Endometrium (tissue), 2 donors: Measurements from ENCODE around the gene S100PBP.

ENCODE experiments used
- FAIRE-seq: peaks from 2 replicates; lab custom pipeline; 2012; peaks lifted over from hg19 to GRCh38; lab: Jason Lieb, UNC
- donor health status: control.
- donor health status: control.

The S100PBP gene

DNA sequence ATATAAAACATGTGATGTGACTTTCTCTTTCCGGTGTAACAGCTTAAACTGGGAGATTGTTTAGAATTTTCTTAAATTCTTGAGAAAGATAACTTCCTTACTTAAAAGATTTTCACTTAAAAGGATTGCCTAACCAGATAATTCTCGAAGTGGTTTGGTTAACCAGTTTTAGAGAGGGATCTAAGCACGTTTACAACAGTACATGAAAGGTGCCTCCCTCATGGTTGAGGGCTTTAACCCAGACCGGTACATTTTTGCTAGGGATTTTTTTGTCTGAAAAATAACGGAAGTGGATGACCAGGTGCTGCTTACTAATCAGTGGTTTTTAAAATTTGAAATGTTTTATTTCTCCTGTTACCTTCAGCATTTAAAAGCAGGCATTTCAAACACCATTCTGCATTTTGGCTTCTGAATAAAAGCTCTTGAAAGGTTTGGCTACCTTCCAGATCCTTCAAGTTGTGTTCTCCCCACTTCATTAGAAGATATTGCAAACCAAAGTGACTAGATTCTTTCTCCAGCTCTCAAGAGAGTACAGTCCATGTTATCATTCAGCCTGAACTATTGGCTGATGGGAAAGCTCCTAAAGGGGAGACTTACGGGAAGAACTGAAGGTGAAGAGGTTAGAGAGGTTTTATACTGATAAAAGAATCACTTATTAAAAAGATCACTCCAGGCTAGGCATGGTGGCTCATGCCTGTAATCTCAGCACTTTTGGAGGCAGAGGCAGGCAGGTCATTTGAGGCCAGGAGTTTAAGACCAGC lies 12.8 kb downstream of the S100PBP start:
- FAIRE-seq = no peak

DNA sequence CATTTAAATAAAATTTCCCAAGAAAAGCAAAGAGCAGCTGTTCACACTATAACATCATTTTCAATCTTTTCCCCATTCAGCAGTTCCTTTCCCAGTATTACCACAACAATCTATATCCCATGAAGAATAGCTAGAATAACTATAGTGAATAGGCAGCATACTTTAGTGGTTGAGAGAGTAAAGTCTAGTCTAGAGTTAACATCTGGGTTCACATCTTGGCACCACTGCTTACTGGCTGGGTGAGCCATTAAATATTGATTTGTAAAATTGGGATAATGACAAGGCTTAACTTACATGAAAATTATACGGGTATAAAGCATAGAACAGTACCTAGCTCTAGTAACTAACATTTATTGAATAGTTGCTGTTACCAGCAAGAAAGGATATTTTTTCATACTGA lies 14.4 kb downstream of the S100PBP start:
- no peak for FAIRE-seq

GRCh38 chr1:32848354-32849063 lies 31.1 kb downstream of the S100PBP start:
- no peak for FAIRE-seq

GRCh38 chr1:32855861-32856617 lies 38.6 kb downstream of the S100PBP start:
- no peak for FAIRE-seq

- FAIRE-seq = no peak
These were observed 40.7 kb downstream of the S100PBP start for GRCh38 chr1:32858136-32858535.

GRCh38 chr1:32858791-32859190 lies 41.3 kb downstream of the S100PBP start:
- FAIRE-seq = no peak

DNA sequence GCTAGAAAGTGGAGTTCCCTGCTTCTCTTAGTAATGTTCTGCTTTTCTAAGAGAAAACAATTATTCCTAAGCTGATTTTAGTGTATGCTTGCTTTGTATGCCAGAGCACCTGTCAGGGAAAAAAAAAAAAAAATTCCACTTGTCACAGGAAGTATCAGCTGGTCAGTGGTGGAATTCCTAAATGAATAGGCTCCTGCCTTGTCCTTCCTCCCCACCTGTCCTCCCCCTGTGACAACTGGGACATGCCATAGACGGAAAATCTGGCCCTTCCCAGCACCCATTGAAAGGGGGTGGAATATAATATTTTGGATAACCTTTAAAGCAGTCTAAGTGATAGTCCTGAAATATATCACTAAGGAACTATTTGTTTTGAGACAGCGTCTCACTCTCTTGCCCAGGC lies 42.5 kb downstream of the S100PBP start:
- FAIRE-seq = no peak

- no peak for FAIRE-seq
These were observed 43.1 kb downstream of the S100PBP start for GRCh38 chr1:32860566-32860965.

DNA sequence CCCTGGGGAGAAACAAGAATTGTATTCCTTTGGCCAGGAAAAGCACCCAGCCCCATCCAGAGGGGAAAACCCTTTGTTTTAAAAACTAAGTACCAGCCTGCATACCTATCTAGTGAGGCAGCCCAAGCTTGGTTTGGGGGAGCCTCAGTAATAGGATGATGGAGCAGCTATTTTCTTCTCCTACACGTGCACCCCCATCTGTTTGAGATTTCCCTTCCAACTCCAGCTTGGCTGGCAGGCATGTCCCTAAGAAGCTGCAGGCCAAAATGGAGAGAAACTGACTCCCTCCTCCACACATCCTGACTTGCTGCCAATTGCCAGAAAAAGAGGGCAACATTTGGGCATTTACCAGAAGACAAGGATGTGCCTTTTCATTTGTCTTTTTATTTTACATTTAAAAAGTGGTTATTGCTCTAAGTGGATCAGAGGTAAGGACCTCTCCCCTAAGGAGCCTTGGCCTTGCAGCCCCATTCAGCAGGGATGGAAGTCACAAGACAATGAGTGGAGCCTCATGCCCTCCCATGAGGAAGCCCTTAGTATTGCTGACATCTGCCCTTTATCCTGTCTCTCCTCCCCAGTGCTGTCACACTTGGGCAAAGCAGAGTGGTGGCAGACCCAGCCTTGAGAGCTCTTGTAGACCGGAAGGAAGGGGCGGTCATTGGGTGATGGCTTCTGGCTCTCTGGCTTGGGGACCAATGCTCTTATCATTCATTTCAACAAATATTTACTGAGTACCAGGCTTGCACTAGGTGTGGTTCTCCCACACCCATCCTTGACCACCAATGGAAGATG lies 44.6 kb downstream of the S100PBP start:
- no peak for FAIRE-seq

DNA sequence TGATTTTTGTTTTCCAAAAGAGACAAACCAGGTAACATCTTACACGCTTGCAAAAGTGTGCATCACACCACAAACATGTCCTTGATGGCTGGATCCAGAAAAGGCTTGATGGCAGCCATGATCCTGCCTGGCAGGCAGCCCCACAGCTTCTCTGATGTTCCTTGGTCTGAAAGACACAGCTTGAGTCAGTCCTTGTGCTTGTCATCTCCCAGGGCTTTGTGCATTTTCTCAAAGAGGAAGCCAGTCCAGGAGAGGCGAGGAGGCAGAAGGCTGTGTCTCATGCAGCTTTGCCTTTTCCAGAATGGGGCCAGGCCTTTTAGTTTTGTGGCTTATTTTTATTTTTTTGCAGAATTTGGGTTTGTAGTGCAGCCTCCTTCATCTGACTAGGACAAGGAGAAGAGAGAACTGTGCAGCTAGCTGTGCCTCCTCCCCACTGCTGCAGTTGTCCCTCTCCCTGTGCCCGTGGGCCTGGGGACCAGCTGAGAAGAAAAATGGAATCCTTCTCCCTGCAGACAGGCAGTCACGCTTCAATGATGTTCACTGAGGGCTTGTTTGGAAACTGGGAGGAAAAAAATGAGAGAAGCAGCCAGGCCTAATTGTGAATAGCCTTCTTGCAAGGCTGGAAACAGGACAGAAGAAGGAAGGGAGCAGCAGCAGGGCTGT lies 45.9 kb downstream of the S100PBP start:
- FAIRE-seq = no peak

DNA sequence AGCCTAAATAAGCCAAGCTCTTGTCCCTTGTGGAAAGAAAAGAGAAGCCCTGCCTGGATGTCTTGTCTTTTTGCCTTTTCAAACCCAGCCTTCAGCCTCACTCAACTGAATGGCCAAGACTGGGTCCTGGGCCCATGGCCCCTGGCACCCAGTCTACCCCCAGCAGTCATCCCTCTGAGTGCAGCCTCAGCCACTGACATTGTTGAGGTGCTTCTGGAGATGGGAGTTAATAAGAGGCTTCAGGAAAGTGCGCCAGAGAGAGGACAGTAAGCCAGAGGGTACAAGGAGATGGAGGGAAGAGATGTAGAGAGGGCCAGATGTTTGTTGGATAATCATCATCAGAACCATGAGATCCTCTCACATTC lies 46.4 kb downstream of the S100PBP start:
- no peak for FAIRE-seq

DNA sequence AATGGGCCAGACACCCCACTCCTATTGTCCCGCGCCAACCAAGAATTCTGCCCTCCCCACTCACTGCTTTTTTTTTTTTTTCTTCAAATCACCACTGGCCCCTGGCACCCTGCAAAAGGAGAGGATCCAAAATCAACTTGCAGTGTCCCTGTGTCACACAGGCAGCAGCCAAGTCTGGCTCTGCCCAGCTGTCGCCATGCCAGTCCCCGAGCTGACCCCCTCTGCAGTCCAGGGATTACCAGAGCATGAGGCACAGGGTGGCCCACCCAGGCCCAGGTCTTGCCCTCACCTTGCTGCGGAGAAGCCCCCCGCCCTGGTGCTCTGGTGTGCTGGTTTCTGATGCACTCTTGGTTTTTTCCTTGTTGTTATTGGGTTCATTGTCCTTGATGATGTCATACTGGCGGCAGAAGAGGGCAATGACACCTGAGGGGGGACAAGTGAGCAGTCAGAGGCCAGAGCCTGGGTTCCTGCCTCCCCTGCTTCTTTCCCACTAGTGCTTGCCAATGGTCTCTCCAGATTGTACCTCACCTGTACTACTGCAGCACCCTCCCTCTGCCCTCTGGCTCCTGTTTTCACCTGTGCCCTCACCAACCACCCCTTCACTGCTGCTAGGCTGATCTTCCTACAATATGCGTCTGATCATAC lies 47.0 kb downstream of the S100PBP start:
- no peak for FAIRE-seq

DNA sequence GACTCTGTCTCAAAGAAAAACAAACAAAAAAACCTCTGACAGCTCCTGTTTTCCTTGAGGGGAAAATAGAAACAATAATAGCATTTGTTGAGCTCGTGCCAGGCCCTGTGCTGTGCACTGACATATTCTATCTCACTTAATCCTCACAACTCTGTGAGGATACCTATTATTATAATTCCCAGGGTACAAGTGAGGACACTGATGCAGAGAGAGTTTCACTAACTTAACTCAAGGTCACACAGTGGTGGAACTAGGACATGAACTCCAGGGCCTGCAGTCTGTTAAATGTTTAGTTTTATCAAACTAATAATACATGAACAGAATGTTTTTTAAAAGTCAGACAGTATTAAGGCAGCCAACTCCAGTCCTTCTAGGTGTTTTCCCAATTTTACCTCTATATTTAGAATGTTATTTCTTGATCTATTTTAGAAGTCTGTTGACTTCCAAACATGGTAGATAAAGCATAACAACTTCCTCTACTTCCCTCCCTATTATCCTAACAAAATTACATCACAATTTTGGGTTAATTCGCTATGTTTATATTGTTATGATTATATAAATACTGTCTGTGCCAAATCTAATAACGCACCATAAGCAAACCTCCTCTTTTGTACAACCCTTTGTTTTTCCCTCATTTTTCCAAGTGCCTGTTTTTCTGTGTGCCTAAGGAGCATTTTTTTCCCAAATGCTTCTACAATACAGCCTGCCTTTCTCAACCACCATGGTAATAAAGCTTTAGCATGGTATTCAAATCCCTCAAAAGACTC lies 48.4 kb downstream of the S100PBP start:
- no peak for FAIRE-seq

DNA sequence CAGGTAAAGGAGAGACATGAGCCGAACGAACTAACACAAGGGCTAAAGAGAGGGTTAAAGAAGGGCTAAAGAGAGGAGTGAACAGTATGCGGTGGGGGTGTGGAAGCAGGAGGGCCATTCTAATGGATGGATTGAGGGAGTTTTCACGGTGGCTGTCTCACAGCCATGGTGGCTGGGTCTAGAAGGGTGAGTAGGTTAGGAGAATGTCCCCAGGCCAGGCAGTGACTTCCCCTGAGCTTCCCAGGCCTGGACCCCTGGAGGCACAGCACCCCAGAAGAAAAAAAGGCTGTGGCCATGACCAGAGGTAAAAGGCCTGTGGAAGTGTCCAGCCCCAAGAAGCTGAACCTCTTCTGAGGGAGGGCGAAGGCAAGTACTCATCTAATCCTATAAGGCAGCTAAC lies 49.7 kb downstream of the S100PBP start:
- no peak for FAIRE-seq

DNA sequence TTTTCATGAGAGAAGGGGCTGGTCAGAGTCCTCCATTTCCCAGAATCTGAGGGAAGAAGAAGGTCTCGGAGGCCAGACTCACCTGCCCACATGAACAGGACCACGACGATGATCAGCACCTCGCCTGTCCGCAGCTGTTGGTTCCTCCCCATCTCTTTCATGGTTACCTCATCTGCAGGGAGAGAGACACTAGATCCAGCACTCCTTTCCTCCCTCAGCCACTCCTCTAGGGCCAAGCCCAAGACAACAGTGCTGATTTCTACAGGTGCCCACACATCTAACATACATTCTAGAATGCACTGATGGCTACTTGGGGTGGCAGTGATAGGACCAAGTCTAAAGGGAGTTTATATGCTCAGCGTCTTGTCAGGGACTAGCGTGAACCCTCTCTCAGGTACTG lies 50.2 kb downstream of the S100PBP start:
- no peak for FAIRE-seq

DNA sequence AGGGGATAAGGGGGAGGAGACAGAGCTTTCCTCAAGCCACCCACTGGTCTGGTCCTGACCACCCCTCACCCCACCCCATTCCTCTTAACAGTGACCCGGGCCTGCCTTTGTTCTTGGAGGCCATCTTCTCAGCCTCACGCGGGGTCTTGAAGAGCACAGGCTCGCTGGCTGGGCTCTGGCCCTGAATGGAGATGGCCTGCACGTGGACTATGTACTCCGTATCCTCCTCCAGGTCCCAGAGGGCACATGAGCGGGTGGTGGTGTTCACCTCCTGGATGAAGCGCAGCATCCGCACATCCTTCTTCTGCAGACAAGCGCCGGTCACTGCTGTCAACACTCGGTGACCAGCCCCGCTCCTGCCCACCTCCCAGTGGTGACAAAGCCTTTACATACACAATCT lies 50.6 kb downstream of the S100PBP start:
- no peak for FAIRE-seq

DNA sequence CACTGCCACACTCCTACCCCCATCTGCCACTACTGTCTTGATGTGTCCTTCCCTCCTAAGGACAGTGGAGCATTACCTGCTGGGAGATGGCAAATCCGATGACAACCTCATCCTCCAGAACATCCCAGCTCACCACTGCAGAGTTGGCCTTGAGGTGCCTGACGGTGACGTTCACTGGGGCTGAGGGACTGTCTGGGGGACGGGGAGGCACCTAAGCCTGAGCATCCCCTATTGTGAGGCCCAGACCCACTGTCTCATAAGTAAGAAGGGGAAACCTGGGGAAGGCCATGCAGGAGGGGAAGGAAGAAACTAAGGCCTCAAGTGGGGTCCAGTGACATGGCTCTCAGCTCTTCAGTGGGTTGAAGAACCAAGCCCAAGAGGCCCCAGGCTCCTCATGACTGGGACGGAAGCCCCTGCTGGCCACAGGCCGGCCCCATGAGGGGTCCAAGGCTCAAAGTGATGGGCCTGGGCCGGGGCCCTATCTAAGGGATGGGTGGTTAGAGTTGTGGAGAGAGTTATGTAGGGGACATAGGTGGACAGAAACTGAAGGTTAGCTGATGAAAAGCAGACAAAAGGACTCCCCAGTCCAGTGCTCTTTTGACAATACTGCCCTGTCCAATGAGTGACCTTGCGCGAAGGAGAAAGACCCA lies 51.5 kb downstream of the S100PBP start:
- FAIRE-seq = no peak

DNA sequence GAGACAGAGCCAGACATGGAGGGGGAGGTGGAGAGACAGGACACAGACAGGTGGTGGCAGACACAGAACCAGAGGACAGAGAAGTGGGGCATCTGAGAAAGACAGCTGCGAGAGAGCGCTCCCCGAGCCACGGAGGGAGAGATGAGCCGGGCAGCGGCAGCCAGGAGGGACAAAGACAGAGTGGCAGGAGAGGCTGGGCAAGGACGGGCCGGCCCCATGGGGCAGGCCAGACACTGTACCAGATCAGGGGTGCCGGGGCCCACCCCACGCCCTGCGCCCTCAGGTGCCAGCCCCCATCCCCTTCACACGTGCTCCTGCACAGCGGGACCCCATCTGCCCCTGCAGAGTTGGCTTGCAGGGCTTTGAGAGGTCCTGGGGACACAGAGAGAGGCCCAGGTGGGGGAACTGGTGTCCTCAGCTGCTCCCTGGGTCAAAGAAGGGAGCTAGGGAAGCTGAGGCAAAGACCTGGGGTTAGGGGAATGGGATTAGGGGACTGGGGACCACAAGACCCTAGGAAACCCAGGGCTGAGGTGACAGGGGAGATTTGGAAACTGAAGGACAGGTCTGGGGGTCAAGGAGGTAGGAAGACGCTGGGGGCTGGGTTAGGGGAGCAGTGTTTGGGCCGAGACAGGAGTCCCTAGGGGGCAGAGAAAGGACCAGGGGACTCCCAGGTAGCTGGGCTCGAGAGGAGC lies 52.6 kb downstream of the S100PBP start:
- FAIRE-seq = no peak

DNA sequence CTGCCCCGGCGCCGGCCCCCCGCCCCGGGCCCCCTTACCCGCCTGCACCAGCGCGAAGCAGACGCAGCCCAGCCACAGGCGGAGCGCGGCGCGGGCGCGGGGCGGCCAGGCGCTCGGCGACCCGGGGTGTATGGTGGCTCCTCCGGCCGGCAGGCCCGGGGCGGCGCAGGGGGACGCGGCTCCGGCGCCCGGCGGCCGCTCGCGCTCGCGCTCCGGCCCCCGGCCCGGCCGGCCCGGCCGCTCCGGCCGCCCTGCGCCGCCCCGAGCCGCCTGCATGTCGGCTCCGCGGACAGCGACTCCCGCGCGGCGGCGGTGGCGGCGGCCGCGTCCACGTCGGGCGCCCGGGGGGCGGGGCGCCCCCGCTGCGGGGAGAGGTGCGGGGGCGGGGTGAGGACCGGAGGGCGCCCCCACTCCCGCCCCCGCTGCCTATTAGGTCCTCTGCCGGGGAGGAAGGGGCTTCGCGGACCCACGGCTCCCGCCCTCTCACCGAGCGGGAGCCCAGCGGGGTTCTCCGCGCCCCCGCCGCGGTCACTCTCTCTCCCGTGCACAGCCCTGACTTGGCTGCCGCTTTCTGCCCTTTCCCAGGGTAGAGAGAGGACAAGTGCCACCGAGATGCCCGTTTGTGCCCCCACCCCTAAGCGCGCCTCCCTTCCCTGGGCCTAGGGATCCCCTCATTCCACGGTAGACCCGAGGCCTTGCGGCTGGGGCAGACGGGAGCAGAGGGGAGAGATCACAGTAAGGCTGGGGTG lies 53.3 kb downstream of the S100PBP start, which contains the start of gene FNDC5:
TSS of gene FNDC5 (minus strand) at position 298 of the 749 bp plus-strand sequence.
- no peak for FAIRE-seq
